Stimulated activated CD8-positive, alpha-beta memory T cell treated with anti-CD3 and anti-CD28 coated beads, Interleukin-7, amount 100 ng/mL, for 1 hour (primary cell): ENCODE measurements around the gene HOXB3.
"Not testable (repeated sequence)": the region's sequence is repeated elsewhere in the genome, so short reads cannot be mapped to it uniquely, and the experiment has no call there.

Source experiments
- DNase-seq, 2 donors: peaks; one replicate each; pipeline ENCODE4 v3.0.0-alpha.2; 2020; ENCODE audit warnings: low read depth in 2 of 2

The HOXB3 gene

GRCh38 chr17:48526608-48527546 lies 63.2 kb downstream of the HOXB3 start:
- DNase-seq, result no peak

- no peak for DNase-seq
These were observed 67.0 kb downstream of the HOXB3 start for GRCh38 chr17:48523010-48523409.

GRCh38 chr17:48522031-48522653 lies 67.9 kb downstream of the HOXB3 start:
- DNase-seq, result no peak

- no peak for DNase-seq
These were observed 69.4 kb downstream of the HOXB3 start for GRCh38 chr17:48520631-48521079.

- no peak for DNase-seq
These were observed 70.6 kb downstream of the HOXB3 start for GRCh38 chr17:48519427-48519826.

GRCh38 chr17:48517478-48517877 lies 72.6 kb downstream of the HOXB3 start:
- no peak for DNase-seq

- DNase-seq, result no peak
These were observed 73.8 kb downstream of the HOXB3 start for GRCh38 chr17:48515925-48516900.

- DNase-seq, result no peak
These were observed 75.6 kb downstream of the HOXB3 start for GRCh38 chr17:48514477-48514876.

GRCh38 chr17:48513666-48514455 lies 76.2 kb downstream of the HOXB3 start:
- DNase-seq, result no peak

- DNase-seq, result no peak
These were observed 76.9 kb downstream of the HOXB3 start for GRCh38 chr17:48513097-48513496.

GRCh38 chr17:48510761-48511604 lies 79.1 kb downstream of the HOXB3 start:
- DNase-seq, result no peak

- DNase-seq, result no peak
These were observed 79.7 kb downstream of the HOXB3 start for GRCh38 chr17:48510381-48510760.

GRCh38 chr17:48509708-48510107 lies 80.3 kb downstream of the HOXB3 start:
- not testable (repeated sequence) for DNase-seq

- DNase-seq, result no peak
These were observed 83.8 kb downstream of the HOXB3 start for GRCh38 chr17:48506246-48506645.

- peak in 1 of 2 donors; percentile 16 for DNase-seq
These were observed 84.3 kb downstream of the HOXB3 start for GRCh38 chr17:48505788-48506187.

GRCh38 chr17:48504953-48505352 lies 85.1 kb downstream of the HOXB3 start:
- no peak for DNase-seq

- DNase-seq, result no peak
These were observed 86.3 kb downstream of the HOXB3 start for GRCh38 chr17:48503747-48504146.

GRCh38 chr17:48502901-48503300 lies 87.1 kb downstream of the HOXB3 start:
- DNase-seq, result no peak

- DNase-seq, result no peak
These were observed 87.7 kb downstream of the HOXB3 start for GRCh38 chr17:48502312-48502711.
